Stimulated activated CD8-positive, alpha-beta memory T cell treated with anti-CD3 and anti-CD28 coated beads, Interleukin-4, amount 100 ng/mL, for 1 hour (primary cell): ENCODE measurements around the gene CSTF3.
"Not testable (repeated sequence)": the region's sequence is repeated elsewhere in the genome, so short reads cannot be mapped to it uniquely, and the experiment has no call there.

Experiments used
- DNase-seq, 2 donors: peaks; one replicate each; pipeline ENCODE4 v3.0.0-alpha.2; 2020; ENCODE audit warnings: low read depth in 2 of 2, low spot score in 1 of 2

Gene CSTF3

GRCh38 chr11:33160587-33160986, 693 bp downstream of the CSTF3 start:
- DNase-seq, result no peak

- DNase-seq, result no peak
Measured at GRCh38 chr11:33160136-33160535, 1.1 kb downstream of the CSTF3 start.

GRCh38 chr11:33159378-33159867, 1.9 kb downstream of the CSTF3 start:
- not testable (repeated sequence) for DNase-seq

GRCh38 chr11:33158596-33159275, 2.5 kb downstream of the CSTF3 start:
- DNase-seq, result no peak

- no peak for DNase-seq
Measured at GRCh38 chr11:33157103-33158027, 3.9 kb downstream of the CSTF3 start.

- no peak for DNase-seq
Measured at GRCh38 chr11:33151399-33151798, 9.9 kb downstream of the CSTF3 start.

- no peak for DNase-seq
Measured at GRCh38 chr11:33147559-33147958, 13.7 kb downstream of the CSTF3 start.

- DNase-seq, result no peak
Measured at GRCh38 chr11:33135768-33136443, 25.4 kb downstream of the CSTF3 start.

GRCh38 chr11:33135216-33135615, 26.1 kb downstream of the CSTF3 start:
- no peak for DNase-seq

GRCh38 chr11:33134276-33134675, 27.0 kb downstream of the CSTF3 start:
- no peak for DNase-seq

GRCh38 chr11:33133761-33134160, 27.5 kb downstream of the CSTF3 start:
- DNase-seq, result no peak

GRCh38 chr11:33132510-33132909, 28.8 kb downstream of the CSTF3 start:
- no peak for DNase-seq

- DNase-seq, result no peak
Measured at GRCh38 chr11:33128739-33129138, 32.5 kb downstream of the CSTF3 start.

- no peak for DNase-seq
Measured at GRCh38 chr11:33125611-33126010, 35.7 kb downstream of the CSTF3 start.

- DNase-seq, result no peak
Measured at GRCh38 chr11:33125025-33125424, 36.3 kb downstream of the CSTF3 start.

GRCh38 chr11:33122696-33123095, 38.6 kb downstream of the CSTF3 start:
- DNase-seq, result not testable (repeated sequence)

GRCh38 chr11:33116535-33116934, 44.7 kb downstream of the CSTF3 start:
- no peak for DNase-seq

GRCh38 chr11:33110083-33110482, 51.2 kb downstream of the CSTF3 start:
- DNase-seq, result no peak

- DNase-seq, result no peak
Measured at GRCh38 chr11:33109294-33109895, 51.9 kb downstream of the CSTF3 start.

GRCh38 chr11:33103836-33104235, 57.4 kb downstream of the CSTF3 start:
- DNase-seq, result no peak

- DNase-seq, result no peak
Measured at GRCh38 chr11:33094157-33094556, 67.1 kb downstream of the CSTF3 start.
